AG08395 (cell line): ENCODE results near the gene ARHGAP29.

Source experiments
- DNase-seq: peaks from one replicate; pipeline ENCODE4 v3.0.0; 2012; ENCODE audit warnings: mixed read lengths, low spot score

ARHGAP29 gene

GRCh38 chr1:94122201-94122970 lies 115.0 kb downstream of the ARHGAP29 start:
- no peak for DNase-seq
